Activated B cell treated with CpG ODN at 0.5 μM for 24 hours (primary cell): ENCODE results near the gene ZNF821. TPM values are rescaled to one million over a fixed set of nuclear protein-coding genes. Genes with fewer than 3 reads are reported as not detected.
A peak's percentile ranks its signal among the peaks of the same experiment; 100 is the strongest.

ENCODE experiments used
- ATAC-seq: fragments of 200-7000 bp; cut with Tn5 transposase; one replicate; pipeline ENCODE4 v1.10.0; 2021; ENCODE audit warnings: low read depth, mild to moderate bottlenecking, moderate library complexity
- CTCF ChIA-PET: fragments of 350-600 bp; sonication (Branson Sonifier 250); formaldehyde crosslinking; loops from one replicate; lab custom pipeline; 2021; ENCODE audit warnings: antibody characterized with exemption; lab: Charles Lee
- POLR2A ChIA-PET: fragments of 350-600 bp; sonication (Branson Sonifier 250); formaldehyde crosslinking; loops from one replicate; lab custom pipeline; 2021; ENCODE audit warnings: antibody characterized with exemption; lab: Charles Lee
- DNase-seq: peaks from one replicate; pipeline ENCODE4 v3.0.0; 2022
- H3K27ac Mint-ChIP-seq: one replicate; pipeline ENCODE4 v1.8.0; 2020; ENCODE audit warnings: mixed read lengths
- H3K27me3 Mint-ChIP-seq: one replicate; pipeline ENCODE4 v1.8.0; 2021; ENCODE audit warnings: mixed read lengths
- H3K36me3 Mint-ChIP-seq: one replicate; pipeline ENCODE4 v1.8.0; 2021; ENCODE audit warnings: low read depth, mixed read lengths
- H3K4me1 Mint-ChIP-seq: one replicate; pipeline ENCODE4 v1.8.0; 2021; ENCODE audit warnings: mixed read lengths
- H3K4me3 Mint-ChIP-seq: one replicate; pipeline ENCODE4 v1.8.0; 2020; ENCODE audit warnings: mild to moderate bottlenecking, mixed read lengths
- H3K9me3 Mint-ChIP-seq: one replicate; pipeline ENCODE4 v1.8.0; 2020; ENCODE audit warnings: mixed read lengths
- CTCF ChIP-seq: fragments of 200-600 bp; IDR thresholded peaks from one replicate; pipeline ENCODE4 v1.8.0; 2022; ENCODE audit warnings: antibody characterized with exemption, mild to moderate bottlenecking
- intact Hi-C: fragments of 100-400 bp; cut with micrococcal nuclease; formaldehyde crosslinking; loops from one replicate; pipeline ENCODE4 v1.15.1; 2024
- total RNA-seq: library from RNA; stranded (reverse); gene quantifications from 2 replicates; pipeline ENCODE4 v1.2.3, GENCODE V29; 2022

ZNF821 gene
- total RNA-seq, 1 donor from 2014 or later, result 13.6 TPM

- no peaks in the 10 kb centered on the region for H3K9me3 Mint-ChIP-seq
- peaks cover 69% of the 10 kb centered on the region for H3K36me3 Mint-ChIP-seq
- intact Hi-C loops, result no loop called here
- H3K4me1 Mint-ChIP-seq, result peaks cover 48% of the 10 kb centered on the region
- ATAC-seq, result no peak
- CTCF ChIA-PET, result no interaction called here
- TF ChIP-seq CTCF, result no peak
- H3K4me3 Mint-ChIP-seq, result no peak overlapping the region
- peak overlapping the region; percentile 84 for H3K27ac Mint-ChIP-seq
- H3K27me3 Mint-ChIP-seq, result no peaks in the 10 kb centered on the region
- no peak for DNase-seq
- POLR2A ChIA-PET, result interaction anchor here (0.6 to 2.4 kb wide), 8 partner anchors 9 to 52 kb away, joined by 3 to 12 read pairs (median 4); partner anchors contain the start of genes AP1G1 and IST1
Measured at GRCh38 chr16:71852561-71852960, 31.4 kb downstream of the ZNF821 start.

- ATAC-seq (no peak), DNase-seq (no peak)
- CTCF ChIA-PET, result no interaction called here
- no peak for TF ChIP-seq CTCF
- H3K27me3 Mint-ChIP-seq, result no peaks in the 10 kb centered on the region
- peaks cover 52% of the 10 kb centered on the region for H3K4me1 Mint-ChIP-seq
- intact Hi-C loops, result no loop called here
- POLR2A ChIA-PET, result interaction anchor here (0.6 to 2.4 kb wide), 7 partner anchors 8 to 52 kb away, joined by 3 to 12 read pairs (median 4); partner anchors contain the start of genes AP1G1 and IST1
- peaks cover 68% of the 10 kb centered on the region for H3K36me3 Mint-ChIP-seq
- peak overlapping the region; percentile 84 for H3K27ac Mint-ChIP-seq
- H3K9me3 Mint-ChIP-seq, result no peaks in the 10 kb centered on the region
- H3K4me3 Mint-ChIP-seq, result no peak overlapping the region
Measured at GRCh38 chr16:71852158-71852557, 31.8 kb downstream of the ZNF821 start.

GRCh38 chr16:71851746-71852145, 32.2 kb downstream of the ZNF821 start:
- intact Hi-C loops, result no loop called here
- ChIA-PET POLR2A (interaction anchor here (0.6 to 2.4 kb wide), 4 partner anchors 8 to 43 kb away, joined by 3 to 12 read pairs (median 4); partner anchors contain the start of gene AP1G1), CTCF (no interaction called here)
- Mint-ChIP-seq H3K27ac (no peak overlapping the region), H3K27me3 (no peaks in the 10 kb centered on the region), H3K4me1 (peaks cover 56% of the 10 kb centered on the region), H3K36me3 (peaks cover 66% of the 10 kb centered on the region), H3K9me3 (no peaks in the 10 kb centered on the region), H3K4me3 (no peak overlapping the region)
- DNase-seq (no peak), ATAC-seq (no peak)
- no peak for TF ChIP-seq CTCF

- intact Hi-C loops, result loop anchor here (1.0 kb wide), 1 partner anchor 9 kb away; no protein-coding TSS in a partner anchor
- Mint-ChIP-seq H3K27me3 (no peaks in the 10 kb centered on the region), H3K4me1 (peaks cover 50% of the 10 kb centered on the region), H3K9me3 (no peaks in the 10 kb centered on the region), H3K36me3 (peaks cover 54% of the 10 kb centered on the region), H3K4me3 (no peak overlapping the region), H3K27ac (no peak overlapping the region)
- ChIA-PET POLR2A (no interaction called here), CTCF (no interaction called here)
- TF ChIP-seq CTCF, result no peak
- no peak for ATAC-seq
- no peak for DNase-seq
Measured at GRCh38 chr16:71848622-71849021, 35.4 kb downstream of the ZNF821 start.

- no peak for ATAC-seq
- Mint-ChIP-seq H3K27ac (peak overlapping the region; percentile 98), H3K4me1 (peaks cover 48% of the 10 kb centered on the region), H3K9me3 (no peaks in the 10 kb centered on the region), H3K27me3 (no peaks in the 10 kb centered on the region), H3K36me3 (peaks cover 45% of the 10 kb centered on the region), H3K4me3 (peak overlapping the region; percentile 92)
- DNase-seq, result no peak
- POLR2A ChIA-PET, result interaction anchor here (1.1 to 1.3 kb wide), 3 partner anchors 36 to 48 kb away, joined by 4 to 16 read pairs (median 6); partner anchors contain the start of gene AP1G1
- intact Hi-C loops, result no loop called here
- CTCF ChIA-PET, result no interaction called here
- TF ChIP-seq CTCF, result no peak
Measured at GRCh38 chr16:71847096-71847495, 36.9 kb downstream of the ZNF821 start.
